H54 (cell line): Measurements from ENCODE around the gene MICAL3.

Experiments
- DNase-seq: peaks from one replicate; pipeline ENCODE4 v3.0.0; 2011; ENCODE audit warnings: low spot score, mixed read lengths; ENCODE audit not compliant: insufficient read length
- FAIRE-seq: peaks from 3 replicates; lab custom pipeline; 2011; peaks lifted over from hg19 to GRCh38; lab: Jason Lieb, UNC
- POLR2A ChIP-seq: IDR thresholded peaks from 2 replicates; pipeline ENCODE4 v1.6.1; 2011; ENCODE audit warnings: low read depth, mild to moderate bottlenecking, low read length

MICAL3 gene

DNA sequence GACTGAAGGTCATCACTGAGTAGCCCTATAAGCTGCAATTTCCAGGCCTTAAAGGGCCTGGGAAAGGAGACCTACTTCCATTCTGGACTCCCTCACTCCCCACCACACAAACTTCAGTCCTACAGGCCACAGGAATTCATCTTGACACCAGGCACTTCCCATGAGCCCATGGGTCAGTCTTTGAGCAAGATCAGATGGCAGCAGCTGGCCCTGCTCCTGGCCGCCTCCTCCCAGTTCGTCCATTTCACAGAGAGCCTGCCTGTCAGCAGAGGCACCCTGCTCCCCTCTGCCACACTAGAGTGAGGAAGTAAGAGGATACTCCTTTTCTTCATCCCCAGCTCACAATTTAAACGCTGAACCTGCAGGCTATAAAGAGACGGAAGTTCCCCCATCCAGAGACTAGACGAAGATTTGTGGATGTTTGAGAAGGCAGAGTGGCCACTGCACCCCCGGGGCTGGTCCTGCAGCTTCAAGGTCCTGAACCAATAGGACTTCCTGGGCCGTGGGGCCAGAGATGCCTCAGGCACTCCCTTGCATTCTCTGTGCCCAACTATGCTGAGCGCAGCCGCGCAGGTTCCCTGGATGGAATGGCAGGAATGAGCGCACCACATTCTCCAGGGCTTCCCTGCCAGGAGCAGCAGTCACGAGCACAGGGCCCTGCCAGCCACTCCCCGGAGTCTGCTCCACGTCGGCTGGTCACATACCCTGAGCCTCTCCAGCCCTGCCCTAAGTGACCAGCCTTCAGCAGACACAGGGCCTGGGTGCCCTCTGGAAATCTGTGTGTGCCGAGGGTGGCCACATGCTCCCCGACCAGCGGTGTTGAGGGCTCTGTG lies 216.6 kb downstream of the MICAL3 start:
- no peak for TF ChIP-seq POLR2A
- FAIRE-seq (no peak), DNase-seq (no peak)

DNA sequence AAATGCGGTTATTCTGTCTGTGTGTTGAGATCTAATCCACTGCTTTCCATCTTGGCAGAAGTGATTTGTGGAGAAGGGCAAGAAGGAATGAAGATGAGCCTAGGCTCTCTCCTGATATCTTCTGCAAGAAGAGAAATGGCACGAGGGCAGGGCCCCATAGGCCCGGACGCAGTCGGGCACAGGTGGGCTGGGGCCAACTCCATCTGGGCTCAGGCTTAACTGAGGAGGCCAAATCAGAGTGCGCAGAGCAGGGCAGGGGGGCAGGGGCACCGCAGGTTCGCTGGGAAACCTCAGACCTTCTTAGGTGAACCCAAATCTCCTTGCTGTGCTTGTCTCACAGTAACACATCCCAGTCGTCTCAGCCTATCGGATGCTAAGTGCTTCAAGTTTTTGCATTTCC lies 217.3 kb downstream of the MICAL3 start:
- no peak for TF ChIP-seq POLR2A
- no peak for DNase-seq
- FAIRE-seq = no peak

DNA sequence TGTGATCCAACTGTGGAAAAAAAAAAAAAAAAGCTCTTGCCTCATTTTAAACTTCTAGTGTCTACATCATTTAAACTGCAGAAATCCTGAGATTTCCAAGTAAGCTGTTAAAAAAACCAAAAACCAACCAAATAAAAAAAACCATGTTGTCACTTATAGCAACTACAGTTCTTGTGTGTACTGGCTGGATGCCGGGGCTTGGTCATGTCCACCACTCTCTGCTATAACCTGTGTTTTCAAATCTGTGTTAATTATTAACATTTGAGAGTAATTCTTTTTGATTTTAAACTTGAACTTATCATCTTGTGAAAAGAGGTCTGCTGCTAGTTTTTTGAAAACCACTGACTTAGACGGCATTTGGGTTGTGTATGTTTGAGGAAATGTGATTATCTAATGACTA lies 217.9 kb downstream of the MICAL3 start:
- TF ChIP-seq POLR2A = no peak
- DNase-seq = no peak
- FAIRE-seq = no peak

DNA sequence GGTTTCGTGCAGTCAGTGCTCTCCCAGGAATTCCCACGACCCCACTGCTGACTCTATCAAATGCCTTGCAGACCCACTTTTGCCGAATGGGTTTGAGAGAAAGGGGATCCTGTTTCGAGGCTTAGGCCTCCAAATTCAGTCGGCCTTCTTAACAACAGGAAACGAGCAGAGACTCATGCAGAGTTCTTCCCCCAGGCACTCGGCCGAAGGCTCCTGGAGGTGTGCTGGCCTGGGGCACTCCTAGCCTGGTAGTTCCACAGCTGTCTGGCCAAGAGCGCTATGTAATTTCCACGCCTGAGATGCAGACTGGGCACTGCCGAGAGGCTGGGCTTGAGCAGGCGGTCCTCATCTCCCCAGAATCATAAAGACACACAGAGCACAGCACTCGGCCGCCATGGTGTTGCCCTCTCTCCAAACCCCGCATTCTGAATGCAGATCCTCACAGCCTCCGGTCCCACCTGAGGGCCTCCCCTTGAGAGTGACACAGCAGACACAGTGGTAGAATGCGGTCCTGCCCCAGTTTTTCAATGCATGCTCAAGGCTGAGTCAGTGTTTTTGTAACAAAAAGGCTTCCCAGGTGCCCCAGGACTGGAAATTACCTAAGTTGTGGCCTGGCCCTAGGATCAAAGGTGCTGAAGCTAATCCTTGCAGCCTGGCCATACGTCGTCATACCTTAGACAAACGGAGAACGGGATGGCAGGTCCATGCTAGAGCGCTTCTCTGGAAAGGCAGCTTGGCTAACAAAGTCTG lies 219.9 kb downstream of the MICAL3 start:
- no peak for DNase-seq
- no peak for FAIRE-seq
- no peak for TF ChIP-seq POLR2A

DNA sequence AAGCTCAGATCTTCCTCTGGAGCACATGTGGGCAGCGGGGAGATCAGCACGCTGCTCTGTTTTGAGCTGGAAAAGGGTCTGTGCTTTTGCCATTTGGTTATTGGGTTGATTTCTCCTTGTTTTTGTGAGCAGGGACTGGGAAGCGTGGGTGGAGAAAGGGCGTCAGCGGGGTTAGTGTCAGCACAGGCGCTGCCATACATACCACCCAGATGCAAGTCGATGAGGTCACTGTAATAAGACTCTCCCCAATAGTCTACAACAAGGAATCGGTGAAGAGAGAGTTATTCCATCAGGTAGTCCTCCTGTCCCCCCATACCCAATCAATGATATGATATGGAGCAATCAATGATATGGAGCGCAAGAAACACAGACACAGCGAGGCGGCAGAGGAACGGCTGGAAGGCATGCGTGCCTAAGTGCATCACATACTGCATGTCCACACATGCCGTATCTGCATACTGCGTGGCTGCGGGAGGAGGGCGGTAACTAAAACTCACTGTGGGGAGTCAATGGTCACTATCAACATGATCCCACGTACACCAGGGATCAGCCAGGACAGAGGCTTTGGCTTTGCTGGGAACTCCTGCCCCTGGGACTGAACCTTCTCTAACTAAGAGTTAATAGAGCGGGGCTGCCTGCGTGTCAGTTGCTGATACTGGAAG lies 220.6 kb downstream of the MICAL3 start:
- FAIRE-seq (no peak), DNase-seq (no peak)
- no peak for TF ChIP-seq POLR2A

DNA sequence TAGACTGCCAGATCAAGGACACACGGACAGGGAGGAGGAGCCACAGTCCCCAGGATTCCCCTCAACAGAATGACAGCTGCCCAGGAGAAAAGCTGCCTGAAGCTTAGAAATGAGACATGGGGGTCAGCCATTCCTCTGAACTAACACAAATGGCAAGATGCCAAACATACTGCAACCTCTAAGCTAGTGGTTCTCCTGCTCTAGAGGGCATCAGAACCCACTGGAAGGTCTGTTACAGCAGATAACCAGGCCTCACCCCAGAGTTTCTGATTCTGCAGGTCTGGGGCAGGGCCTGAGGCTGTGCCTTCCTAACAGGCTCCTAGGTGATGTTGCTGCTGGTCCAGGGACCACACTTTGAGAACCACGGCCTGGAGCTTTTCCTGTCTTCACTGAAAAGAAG lies 221.5 kb downstream of the MICAL3 start:
- DNase-seq (no peak), FAIRE-seq (no peak)
- no peak for TF ChIP-seq POLR2A

DNA sequence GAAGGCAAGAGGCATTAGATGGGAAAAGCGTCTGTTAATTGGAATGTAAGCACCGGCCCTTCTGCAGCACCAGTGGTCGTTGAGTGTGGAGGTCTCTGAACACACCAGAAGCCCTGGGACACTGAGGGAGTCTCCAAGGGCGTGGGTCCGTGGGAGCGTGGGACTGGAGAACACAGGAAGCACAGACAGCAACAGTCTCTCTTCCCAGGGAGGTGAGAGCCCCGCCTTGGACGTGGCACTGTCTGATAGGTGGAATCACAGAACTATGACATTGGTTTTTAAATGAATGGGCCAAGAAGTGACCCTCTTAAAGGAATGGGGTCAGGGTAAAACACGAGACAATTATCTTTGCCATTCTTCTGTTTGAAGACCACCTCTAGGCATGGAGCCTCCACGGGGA lies 221.9 kb downstream of the MICAL3 start:
- DNase-seq (no peak), FAIRE-seq (no peak)
- TF ChIP-seq POLR2A = no peak

DNA sequence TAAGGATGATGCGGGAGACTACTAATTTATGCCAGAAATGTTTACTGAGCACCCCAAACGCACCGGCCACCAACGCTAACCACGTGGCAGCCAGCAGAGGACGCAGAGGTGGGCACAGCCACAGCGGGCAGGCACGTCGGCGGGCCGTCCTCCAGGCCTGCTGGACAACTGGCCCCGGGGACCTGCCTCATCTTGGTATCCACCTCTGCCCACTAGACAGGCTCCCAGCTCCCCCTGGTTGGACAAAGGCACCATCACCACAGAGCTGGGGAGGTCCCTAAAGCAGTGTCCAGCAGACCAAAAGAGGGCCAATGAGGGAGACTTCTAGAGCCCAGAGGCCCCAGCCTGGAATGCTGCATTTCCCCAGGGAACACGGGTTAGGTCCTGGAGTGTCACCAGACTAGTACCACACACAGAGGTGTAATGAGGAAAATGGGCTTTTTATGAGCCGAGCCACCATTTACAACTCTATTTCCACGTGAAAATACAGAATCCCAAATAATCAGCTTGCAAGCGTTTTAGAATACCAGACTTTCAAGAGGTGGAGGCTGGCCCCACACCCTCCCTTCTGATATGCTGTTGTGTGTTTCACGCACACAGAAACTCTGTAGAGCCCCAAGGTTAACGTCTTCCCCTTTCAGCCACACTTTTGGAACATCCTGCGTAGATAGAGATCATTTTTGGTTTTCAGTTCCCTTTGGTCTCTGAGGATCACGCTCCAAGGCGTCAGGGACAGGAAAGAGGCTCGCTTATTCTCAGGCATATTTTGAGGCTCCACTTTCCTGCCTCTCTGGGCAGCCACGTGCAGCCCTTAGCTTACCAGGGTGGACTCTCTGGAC lies 226.4 kb downstream of the MICAL3 start:
- no peak for TF ChIP-seq POLR2A
- DNase-seq (no peak), FAIRE-seq (no peak)

DNA sequence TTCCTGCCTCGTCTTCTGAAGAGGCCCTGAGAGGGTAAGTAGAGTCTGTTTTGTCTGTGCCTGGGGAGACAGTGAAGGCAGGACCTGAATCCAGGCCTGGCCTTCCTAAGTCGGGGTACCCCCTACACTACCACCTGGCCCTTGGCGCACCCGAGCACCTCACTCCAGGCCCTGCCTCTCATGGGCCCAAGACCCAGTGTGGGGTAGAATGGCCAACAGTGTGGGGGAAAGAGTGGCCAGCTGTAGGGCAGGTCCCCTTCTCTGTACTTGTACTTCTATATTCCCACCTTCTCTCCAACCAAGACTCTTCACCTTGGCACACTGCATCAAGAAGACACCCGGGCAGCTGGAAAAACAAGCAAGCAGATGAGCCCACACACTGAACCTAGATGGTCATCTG lies 227.7 kb downstream of the MICAL3 start:
- TF ChIP-seq POLR2A = no peak
- DNase-seq = no peak
- FAIRE-seq = no peak

DNA sequence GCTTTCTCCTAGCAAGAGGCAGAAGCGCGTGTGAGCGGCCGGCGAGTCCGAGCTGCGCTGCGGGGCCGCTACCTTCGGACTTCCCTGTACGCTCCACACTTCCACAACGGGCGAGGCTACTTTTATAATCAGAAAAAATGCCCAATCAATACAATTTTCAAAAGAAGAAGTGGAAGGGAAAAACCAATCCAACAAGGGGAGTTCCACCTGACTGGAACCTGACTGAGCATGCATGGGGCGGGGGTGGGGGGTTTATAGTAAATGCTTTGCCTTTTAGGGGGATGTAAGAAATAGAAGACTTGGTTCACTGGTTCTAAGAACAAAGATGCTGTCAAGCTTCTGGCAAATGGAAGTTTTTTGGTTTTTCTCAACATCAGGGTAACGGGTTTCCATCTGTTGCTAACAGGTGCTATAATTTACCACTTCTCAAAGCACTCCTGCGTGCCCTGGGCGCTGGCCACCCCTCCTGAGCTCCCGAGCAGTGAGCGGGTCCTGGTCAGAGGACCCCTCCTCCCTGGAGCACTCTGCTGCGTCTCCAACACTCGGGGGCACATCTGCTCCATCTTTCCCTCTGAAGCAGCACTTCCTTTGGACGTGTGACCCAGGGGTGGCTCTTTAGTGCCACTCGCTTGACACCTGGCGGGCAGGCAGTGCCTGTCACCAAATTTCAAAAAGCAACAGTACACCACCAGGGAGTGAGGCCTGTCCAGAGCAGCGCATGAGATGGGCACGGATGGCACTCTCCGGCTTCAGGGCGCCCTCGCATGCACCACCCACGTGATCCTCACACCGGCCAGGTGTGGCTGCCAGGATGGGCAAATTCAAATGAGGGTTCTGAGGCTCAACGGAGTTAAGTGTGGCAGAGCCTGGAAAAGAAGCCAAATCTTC lies 228.5 kb downstream of the MICAL3 start:
- TF ChIP-seq POLR2A = no peak
- no peak for FAIRE-seq
- DNase-seq = no peak

DNA sequence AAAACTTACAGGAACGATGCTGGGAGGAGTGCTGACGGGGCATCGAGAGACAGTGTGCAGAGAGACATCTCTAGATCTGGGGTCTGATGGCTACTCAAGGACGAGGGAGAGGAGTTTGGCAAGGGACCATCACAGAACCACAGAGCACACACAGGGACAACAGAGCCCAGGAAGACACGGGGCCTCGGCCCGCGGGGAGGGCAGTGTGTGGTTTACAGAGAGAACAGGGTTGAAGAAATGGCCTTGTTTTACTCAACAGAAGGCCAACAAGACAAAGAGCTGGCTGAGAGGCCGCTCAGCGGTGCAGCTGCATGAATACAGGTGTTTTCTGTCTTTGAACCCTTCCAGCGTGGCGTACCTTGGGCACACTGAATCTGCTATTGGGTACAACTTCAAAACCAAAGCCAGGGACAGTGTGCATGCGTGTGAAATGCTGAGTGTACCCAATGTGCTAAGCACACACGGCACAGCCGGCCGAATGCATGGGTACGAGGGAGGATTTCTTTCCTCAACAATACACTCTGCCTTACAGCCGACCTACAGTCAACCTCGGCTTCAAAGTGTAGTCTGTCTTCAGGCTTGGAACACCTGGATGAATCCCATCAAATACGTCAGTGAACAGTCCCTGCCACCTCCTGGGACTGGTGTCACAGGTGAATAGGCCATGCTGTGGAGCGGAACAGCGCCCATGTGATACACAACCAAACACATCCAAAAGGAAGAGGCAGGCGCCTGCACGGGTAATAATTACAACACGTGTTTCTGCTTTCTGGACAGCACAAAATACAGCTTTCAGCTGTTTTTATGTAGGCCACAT lies 229.4 kb downstream of the MICAL3 start:
- DNase-seq (no peak), FAIRE-seq (no peak)
- no peak for TF ChIP-seq POLR2A
